Measurements from ENCODE around the gene CELF1. TPM values are rescaled to one million over a fixed set of nuclear protein-coding genes. Genes with fewer than 3 reads are reported as not detected.

Gene CELF1
- total and polyA plus RNA-seq, 9 of the 15 experiments (the other 6 are each of a cell fraction or from before 2014, with no cell fraction given), result 11.3 to 142 (median 77.4) TPM

GRCh38 chr11:47496808-47497207 is 56.1 kb downstream of the CELF1 start (continued):
- no peak for TF ChIP-seq RHOXF2B (CRISPR knock-in tag; conservative IDR thresholded peaks at IDR 0.05)
- no peak for TF ChIP-seq ZC3H11A (IDR thresholded peaks at IDR 0.05; ENCODE audit: low read depth, low read length)
- no peak for TF ChIP-seq FOS (IDR thresholded peaks at IDR 0.05; ENCODE audit: extremely low read depth, insufficient read length)
- no peak for TF ChIP-seq PBX2 (CRISPR knock-in tag; IDR thresholded peaks at IDR 0.05; ENCODE audit: low read depth)
- no peak for TF ChIP-seq PBX2 (tag; conservative IDR thresholded peaks at IDR 0.05; ENCODE audit: low read depth)
- no peak for TF ChIP-seq SAFB2 (IDR thresholded peaks at IDR 0.05; ENCODE audit: borderline replicate concordance, low read depth, low read length, severe bottlenecking)
- no peak for TF ChIP-seq ZNF398 (CRISPR knock-in tag; IDR thresholded peaks at IDR 0.05)
- no peak for TF ChIP-seq ELF1 (tag; IDR thresholded peaks at IDR 0.05)
- no peak for TF ChIP-seq TCF3 (CRISPR knock-in tag; IDR thresholded peaks at IDR 0.05)
- TF ChIP-seq HMGXB4 (CRISPR knock-in tag; IDR thresholded peaks at IDR 0.05), result no peak
- no peak for TF ChIP-seq U2AF1 (optimal IDR thresholded peaks at IDR 0.05; ENCODE audit: low read depth, low read length)
